Measurements from ENCODE around the gene EGFLAM.
"Not testable (repeated sequence)": the region's sequence is repeated elsewhere in the genome, so short reads cannot be mapped to it uniquely, and the experiment has no call there.

Gene EGFLAM

GRCh38 chr5:38331831-38332230 is 73.5 kb downstream of the EGFLAM start:
- DNase-seq = no peak

DNA sequence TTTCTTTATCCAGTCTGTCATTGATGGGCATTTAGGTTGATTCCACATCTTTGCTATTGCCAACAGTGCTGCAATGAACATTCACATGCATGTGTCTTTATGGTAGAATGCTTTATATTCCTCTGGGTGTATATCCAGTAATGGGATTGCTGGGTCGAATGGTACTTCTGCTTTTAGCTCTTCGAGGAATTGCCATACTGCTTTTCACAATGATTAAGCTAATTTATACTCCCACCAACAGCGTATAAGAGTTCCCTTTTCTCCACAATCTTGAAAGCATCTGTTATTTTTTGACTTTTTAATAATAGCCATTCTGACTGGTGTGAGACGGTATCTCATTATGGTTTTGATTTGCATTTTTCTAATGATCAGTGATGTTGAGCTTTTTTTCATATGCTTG is 74.8 kb downstream of the EGFLAM start:
- not testable (repeated sequence) for DNase-seq

DNA sequence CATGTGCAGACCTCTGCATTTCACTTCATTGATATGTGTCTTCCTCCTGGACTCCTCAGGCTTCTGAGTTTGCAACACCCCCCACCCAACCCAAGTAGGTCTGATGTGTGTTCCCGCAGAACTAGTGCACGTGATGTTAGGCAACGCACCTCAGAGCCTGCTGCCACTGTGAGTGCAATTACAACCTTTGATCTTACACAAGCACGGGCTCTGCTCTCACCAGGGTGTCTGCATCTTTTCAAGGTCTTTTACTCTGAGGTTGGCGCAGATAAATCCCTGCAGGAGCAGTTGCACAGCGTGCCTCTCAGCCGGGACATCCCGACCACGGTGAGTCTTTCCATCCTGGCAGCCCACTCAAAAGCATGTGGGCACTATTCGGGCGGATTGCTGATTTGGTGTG is 80.1 kb downstream of the EGFLAM start:
- DNase-seq = no peak

DNA sequence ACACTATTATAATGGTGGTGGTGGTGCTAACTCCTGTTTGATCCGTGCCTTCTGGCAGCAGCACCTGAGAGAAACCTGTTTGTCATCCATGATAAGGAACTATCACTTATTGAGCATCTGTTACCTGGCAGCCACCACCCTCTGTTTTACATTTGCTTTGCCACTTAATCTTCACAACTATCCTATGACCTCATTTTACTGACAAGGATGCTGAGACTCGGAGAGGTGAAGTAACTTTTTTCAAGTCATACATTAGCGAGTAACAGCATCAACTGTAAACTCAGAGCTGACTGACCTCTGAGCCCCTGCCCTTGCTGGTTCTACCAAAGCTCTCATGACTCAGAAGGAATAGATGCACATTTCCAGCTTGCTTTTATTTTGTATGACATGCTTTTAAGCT is 81.1 kb downstream of the EGFLAM start:
- no peak for DNase-seq

DNA sequence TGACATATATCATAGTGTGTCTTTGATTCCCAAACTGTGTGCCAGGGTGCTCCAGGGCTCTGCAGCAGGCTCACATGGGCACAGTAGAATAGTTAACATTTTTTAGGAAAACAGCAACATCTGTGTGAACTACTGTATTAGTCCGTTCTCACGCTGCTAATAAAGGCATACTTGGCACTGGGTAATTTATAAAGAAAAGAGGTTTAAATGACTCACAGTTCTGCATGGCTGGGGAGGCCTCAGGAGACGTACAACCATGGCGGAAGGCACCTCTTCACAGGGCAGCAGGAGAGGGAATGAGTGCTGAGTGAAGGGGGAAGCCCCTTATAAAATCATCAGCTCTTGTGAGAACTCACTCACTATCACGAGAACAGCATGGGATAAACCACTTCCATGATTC is 82.7 kb downstream of the EGFLAM start:
- DNase-seq = no peak

DNA sequence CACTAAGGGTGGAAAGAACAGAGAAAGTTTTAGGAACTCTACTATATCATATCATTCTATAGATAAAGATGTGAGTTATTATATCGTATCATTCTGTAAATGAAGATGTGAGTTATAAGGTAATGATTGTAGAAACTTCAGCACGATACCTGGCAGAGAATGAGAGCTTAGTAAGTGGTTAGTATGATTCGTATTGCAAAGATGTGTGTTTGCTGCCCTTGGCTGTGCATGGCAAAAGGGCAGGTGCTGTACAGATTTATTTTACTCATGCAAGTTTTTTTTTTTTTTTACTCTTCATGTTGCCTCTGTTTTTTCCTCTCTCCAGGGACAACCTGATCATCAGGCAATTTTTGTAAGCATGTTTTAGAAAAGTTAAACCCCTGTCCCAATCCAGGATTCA is 83.3 kb downstream of the EGFLAM start:
- DNase-seq = no peak

- no peak for DNase-seq
Observed at GRCh38 chr5:38342261-38342660, 83.9 kb downstream of the EGFLAM start.

GRCh38 chr5:38344891-38345290 is 86.5 kb downstream of the EGFLAM start:
- DNase-seq = no peak

- DNase-seq = no peak
Observed at GRCh38 chr5:38346593-38346992, 88.2 kb downstream of the EGFLAM start.

GRCh38 chr5:38347040-38347763 is 88.8 kb downstream of the EGFLAM start:
- no peak for DNase-seq

GRCh38 chr5:38347896-38348295 is 89.5 kb downstream of the EGFLAM start:
- no peak for DNase-seq

DNA sequence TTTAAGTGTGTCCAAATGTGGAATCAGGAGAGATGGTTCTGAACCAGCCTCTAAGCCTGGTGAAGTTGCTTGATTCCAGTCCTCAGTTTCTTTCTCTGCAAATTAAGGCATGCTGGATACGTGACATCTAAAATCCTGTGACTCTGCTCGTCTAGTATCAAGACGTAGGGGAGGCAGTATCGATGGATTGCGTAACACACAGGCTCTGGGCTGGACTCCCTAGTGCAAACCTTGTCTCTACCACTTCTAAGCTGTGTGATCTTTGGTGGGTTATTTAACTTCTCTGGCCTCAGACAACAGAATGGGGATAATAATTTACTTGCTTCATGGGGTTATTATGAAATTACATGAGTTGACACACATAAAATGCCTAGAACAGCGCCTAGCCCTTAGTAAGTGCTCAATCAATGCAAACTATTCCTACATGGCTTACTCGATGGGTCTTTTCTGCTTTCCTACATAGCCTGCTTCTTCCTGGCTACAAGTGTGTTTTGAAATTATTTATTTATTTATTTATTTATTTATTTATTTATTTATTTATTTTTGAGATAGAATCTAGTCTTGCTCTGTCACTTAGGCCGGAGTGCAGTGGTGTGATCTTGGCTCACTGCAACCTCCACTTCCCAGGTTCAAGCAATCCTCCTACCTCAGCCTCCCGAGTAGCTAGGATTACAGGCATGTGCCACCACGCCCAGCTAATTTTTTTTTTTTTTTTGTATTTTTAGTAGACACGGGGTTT is 102.1 kb downstream of the EGFLAM start:
- no peak for DNase-seq

GRCh38 chr5:38362713-38363112 is 104.4 kb downstream of the EGFLAM start:
- DNase-seq = no peak

GRCh38 chr5:38364825-38365224 is 106.5 kb downstream of the EGFLAM start:
- DNase-seq = no peak

DNA sequence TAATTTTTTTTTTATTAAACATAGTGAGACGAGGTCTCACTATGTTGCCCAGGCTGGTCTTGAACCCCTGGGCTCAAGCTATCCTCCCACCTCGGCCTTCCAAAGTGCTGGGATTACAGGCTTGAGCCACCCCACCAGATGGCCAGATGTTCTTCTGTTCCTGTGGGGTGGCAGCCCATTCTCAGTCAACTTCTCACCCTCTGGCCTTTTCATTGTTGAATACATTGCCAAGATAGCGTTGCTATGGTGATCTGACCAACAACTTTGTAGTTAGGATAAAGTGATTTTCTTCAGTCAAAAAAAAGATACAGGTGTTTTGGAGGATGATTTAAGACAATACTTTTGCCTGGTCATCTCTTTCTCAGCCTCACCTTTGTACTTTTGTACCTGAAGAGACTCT is 109.1 kb downstream of the EGFLAM start:
- DNase-seq = no peak

- no peak for DNase-seq
Observed at GRCh38 chr5:38367966-38368365, 109.6 kb downstream of the EGFLAM start.

DNA sequence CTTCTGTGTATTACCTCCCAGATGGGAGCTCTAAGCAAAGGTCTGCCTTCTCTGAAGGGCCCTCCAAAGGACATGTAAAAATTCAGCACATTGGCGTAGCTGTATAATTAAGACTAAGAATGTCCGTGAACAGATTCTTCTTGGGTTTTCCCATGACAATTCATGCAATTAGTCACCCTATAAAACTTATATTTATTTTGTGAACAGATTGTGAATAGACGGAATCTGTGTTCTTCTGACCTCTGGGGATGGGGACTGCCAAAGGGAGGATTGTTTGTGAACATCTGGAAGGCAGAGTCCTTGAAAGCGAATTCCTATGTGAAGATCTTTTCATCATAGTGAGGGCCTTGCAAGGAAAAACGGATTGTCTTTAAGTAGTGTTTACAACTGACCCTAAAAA is 111.3 kb downstream of the EGFLAM start:
- DNase-seq = no peak

- DNase-seq = no peak
Observed at GRCh38 chr5:38370358-38371100, 112.2 kb downstream of the EGFLAM start.

DNA sequence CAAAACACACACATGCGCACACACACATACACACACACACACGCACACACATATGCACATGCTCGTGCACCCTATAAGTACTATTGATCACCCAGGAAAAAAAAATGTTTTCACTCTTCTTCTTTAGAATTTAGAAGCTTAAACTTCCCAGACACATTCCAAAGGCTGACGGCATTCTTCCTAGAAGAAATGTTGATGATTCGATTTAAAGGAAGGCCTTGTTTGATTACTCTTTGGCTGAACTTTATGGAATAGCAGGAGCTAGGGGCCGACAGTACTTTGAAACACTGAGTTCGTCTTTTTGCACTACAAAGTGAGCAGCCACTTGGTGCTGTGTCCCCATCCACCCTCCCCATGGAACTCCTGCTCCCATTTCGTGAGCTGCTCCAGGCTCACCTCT is 113.2 kb downstream of the EGFLAM start:
- no peak for DNase-seq

DNA sequence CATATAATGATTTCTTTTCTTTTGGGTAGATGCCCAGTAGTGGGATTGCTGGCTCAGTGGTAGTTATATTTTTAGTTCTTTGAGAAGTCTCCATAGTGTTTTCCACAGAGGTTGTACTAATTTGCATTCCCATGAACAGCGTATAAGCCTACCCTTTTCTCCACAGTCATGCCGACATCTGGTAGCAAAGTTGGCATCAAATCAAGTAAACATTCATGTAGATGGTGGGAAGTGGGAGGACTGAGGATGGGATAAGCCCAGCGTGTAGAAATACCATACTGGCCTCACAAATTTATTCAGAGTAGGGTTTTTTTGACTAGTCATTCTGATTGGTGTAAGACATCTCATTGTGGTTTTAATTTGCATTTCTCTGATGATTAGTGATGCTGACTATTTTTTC is 115.4 kb downstream of the EGFLAM start:
- no peak for DNase-seq

GRCh38 chr5:38375423-38375822 is 117.1 kb downstream of the EGFLAM start:
- no peak for DNase-seq

- no peak for DNase-seq
Observed at GRCh38 chr5:38376404-38376803, 118.0 kb downstream of the EGFLAM start.

DNA sequence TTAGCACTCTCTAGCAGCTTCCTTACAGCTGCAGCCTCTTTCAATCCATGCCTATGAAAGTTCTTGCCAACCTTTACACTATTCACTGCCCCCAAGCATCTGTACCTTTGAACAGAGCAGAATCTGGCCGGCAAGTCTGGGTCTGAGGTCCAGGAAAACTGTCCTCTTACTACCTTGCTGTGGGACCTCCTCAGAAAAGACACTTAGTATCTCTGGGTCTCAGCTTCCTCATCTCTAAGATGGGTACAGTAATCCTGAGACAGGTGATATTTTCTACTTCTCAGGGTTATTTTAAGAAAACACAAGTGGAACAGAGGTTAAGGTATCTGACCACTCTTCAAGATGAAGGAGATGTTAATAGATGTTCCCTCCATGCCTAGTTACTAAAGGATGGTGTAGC is 120.2 kb downstream of the EGFLAM start:
- DNase-seq = no peak

- DNase-seq = no peak
Observed at GRCh38 chr5:38379350-38379937, 121.1 kb downstream of the EGFLAM start.

Measured in stimulated activated CD4-positive, alpha-beta T cell treated with anti-CD3 and anti-CD28 coated beads, Interleukin-2, amount 100 ng/mL, for 24 hours (primary cell).